Glomerular visceral epithelial cell (primary cell): ENCODE measurements around the gene FAM222A.

Source experiments
- DNase-seq: peaks from one replicate; pipeline ENCODE4 v3.0.0-alpha.2; 2016; ENCODE audit errors: extremely low spot score

The FAM222A gene

GRCh38 chr12:109797905-109798669 is 84.5 kb downstream of the FAM222A start:
- no peak for DNase-seq

DNA sequence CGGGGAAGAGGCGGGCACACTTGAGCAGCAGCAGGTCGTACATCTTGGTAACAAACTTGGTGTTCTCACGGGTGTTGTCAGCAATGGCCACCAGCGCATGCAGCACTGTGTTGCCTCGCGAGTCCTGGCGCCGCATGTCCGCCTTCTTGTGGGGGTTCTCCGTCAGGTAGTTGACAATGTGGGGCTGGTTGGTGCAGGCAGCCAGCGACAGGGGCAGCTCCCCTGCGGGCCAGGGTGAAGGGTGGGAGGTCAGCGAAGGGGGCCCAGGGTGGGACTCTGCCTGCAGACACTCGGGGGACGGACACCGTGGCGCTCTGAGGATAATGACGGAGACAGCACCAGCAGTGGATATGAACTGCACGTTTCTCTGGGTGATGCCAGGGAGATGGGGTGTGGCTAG is 85.1 kb downstream of the FAM222A start:
- DNase-seq = no peak

DNA sequence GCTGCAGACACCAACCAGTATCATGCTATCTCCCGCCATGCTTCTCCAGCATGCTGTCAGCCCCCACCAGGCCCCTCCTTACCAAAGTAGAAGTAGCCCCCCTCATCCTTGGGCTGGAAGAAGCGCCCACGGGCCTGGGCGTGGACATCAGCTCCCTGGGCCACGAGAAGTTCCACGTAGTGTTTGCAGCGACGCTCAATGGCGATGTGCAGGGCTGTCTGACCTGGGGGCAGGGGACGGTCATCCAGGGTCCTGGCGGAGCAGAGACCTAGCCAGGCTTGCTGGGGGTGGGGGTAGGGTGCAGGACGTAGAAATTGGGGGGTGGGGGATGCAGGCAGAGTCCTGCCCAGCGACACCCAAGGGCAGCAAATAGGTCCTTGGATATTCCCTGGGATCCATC is 86.9 kb downstream of the FAM222A start:
- DNase-seq = no peak

DNA sequence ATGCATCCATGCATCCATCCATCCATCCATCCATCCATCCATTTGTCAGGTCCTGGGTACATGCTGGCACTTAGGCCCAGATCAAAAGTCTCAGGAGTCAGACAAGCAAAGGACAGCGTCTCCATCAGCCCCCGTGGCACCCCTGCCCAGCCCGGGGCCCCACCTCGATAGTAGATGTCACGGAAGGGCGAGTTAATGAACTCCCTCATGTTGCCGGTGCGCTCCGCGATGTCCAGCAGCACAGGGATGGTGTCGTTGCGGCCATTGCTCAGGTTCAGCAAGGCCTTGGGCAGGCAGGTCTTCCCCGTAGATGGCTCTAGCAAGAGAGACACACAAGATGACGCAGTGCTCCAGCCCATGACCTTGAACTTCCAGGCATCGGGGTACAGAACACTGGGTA is 89.2 kb downstream of the FAM222A start:
- DNase-seq = no peak

DNA sequence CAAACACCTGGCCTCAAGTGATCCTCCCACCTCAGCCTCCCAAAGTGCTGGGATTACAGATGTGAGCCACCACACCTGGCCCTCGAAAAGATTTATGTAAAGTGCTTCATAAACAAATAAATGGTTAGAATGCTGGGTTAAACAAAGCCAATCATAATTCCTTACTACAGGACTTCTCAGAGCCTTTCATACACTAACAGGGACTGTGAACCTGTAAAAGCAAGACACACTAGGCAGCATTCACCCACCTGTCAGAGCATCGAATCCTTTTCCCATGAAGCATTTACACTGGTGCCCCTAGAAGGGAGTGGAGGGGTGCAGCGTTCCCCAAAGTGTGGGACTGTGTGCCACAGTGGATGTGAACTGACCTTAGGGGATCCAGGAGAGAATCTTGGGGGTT is 90.1 kb downstream of the FAM222A start:
- no peak for DNase-seq

GRCh38 chr12:109804820-109805761 is 91.5 kb downstream of the FAM222A start:
- peak; percentile 49 for DNase-seq

DNA sequence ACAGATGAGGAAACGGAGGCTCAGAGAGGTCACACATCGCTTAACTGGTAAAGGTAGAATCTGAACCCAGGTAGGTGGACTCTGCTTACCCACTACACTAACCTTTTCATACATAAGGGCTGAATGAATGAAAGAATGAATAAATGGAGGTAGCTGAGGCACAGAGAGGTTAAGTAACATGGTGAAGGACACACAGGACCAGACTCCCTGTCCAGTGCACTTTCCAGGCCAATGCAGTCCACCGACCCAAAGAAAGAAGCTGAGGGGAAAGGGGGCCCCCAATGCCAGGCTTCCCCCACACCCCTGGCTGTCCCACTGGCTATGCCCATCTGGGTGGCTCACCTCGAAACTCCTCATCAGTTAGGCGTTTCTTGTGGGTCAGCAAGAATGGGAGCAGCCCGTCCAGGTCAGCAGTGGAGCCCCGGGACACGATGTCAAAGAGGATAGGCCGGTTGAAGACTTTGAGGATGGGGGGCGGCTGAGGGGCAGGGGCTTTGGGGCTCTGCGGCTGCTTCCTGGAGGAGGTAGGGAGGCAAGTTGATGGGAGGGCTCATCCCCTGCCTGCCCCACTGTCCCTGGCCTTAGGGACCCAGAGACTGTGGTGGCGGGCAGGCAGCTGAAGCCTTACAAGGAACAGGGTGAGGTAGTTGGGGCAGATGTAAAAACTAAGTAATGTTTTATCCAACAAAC is 94.5 kb downstream of the FAM222A start:
- DNase-seq = no peak

GRCh38 chr12:109808876-109809646 is 95.4 kb downstream of the FAM222A start:
- DNase-seq = no peak

DNA sequence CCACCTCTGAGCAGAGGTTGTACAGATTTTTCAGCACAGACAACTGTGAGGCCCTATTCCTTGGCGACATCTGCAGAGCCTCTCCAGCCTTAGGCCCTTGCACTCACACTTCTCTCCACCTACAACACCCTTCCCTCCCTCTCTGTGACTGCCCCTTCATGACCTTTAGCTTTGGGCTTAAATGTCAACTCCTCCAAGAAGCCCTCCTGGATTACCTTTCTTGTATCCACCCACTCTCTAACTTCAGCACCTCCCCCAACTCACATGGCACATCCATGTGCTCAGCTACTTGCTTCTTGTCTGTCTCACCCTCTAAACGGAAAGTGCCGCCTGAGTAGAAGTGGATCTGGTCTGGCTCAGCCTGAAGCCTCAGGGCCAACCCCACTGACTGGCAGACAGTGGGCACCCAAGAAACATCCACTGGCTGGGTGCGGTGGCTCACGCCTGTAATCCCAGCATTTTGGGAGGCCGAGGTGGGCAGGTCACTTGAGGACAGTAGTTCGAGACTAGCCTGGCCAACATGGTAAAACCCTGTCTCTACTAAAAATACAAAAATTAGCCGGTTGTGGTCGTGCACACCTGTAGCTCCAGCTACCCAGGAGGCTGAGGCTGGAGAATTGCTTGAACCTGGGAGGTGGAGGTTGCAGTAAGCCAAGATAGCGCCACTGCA is 97.5 kb downstream of the FAM222A start:
- DNase-seq = no peak

DNA sequence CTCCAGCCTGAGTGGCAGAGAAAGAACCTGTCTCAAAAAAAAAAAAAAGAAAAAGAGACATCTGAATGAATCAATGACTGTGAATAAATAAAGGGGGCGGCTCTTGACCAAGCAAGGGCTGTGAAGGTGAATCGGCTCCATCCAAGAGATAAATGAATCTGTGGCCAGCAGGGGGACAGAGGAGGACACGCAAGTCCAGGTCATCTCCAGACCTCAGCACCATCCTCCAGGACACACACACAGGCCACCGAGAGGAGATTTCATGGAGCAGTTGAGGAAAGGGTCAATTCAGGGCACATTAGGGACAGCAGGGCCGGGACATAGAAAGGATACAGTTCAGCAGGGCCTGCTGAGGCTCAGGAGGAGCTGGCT is 98.0 kb downstream of the FAM222A start:
- no peak for DNase-seq

- DNase-seq = no peak
Observed at GRCh38 chr12:109813810-109814416, 100.3 kb downstream of the FAM222A start.

- no peak for DNase-seq
Observed at GRCh38 chr12:109814600-109815150, 101.0 kb downstream of the FAM222A start.

DNA sequence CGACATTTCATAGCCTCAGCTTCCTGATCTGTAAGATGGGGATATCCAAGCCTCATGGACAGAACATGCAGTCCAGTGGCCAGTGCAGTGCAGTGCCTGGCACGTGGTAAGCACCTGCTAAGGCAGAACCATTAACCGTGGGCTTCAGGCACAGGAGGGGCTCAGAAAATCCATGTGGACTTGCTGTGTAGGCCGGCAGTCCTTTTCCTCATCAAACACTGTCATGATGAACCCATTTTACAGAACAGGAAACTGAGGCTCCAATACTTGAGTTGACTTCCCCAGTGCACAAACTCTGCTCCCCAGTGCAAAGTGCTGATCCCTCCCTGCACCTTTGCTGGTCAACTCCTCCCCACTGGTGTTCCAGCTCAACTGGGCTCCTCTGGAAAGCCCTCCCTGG is 101.6 kb downstream of the FAM222A start:
- no peak for DNase-seq

DNA sequence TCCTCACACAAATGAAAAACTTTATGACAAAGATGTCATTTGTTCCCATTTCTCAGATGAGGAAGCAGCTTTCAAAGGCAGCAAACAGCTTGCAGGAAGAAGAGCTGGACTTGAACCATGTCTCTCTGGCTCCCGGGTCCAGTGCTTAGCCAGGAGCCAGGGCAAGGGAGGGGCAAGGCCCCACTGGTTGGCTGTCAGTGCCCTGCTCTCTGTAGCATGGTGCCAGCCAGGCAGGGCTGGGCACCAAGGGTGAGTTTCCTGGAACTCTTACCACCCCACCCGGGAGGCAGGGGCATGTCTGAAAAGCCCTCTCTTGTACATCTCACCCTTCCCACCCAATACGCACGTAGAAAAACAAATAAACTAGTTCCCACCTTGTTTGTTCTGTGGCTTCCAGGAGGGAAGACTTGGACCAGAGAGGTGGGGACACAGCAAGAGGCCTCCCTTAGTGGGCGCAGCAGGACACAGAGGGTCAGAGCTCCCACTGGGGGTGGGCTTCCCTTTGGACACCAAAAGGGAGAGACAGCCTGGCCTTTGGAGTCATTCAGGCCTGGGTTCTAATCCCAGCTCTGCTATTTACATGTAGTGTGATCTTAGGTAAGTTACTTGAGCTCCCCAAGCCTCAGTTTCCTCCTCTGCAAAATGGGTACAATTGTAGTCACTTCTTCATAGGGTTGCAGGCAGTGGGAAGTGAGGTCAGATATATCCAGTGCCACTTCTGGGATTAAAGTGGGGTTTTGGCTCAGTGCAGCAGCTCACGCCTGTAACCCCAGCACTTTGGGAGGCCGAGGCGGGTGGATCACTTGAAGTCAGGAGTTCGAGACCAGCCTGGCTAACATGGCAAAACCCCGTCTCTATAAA is 102.4 kb downstream of the FAM222A start:
- DNase-seq = no peak

DNA sequence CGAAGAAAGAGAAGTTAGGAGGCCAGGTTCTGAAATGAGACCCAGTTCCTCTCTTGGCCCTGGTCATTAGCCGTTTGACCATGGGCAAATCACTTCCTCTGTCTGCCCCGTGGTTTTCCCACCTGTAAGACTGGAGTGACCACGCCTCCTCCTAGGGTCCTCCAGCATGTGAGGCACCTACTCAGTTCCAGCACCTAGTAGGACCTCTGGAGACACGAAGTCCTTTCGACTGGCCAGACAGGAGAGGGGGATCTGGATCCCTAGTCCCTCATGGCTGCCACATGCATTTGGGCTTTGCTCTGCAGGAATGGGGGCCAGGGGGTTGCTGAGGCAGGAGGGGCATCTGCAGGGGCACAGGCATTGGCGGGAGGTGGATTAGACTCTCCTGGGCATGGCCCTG is 103.2 kb downstream of the FAM222A start:
- DNase-seq = no peak

DNA sequence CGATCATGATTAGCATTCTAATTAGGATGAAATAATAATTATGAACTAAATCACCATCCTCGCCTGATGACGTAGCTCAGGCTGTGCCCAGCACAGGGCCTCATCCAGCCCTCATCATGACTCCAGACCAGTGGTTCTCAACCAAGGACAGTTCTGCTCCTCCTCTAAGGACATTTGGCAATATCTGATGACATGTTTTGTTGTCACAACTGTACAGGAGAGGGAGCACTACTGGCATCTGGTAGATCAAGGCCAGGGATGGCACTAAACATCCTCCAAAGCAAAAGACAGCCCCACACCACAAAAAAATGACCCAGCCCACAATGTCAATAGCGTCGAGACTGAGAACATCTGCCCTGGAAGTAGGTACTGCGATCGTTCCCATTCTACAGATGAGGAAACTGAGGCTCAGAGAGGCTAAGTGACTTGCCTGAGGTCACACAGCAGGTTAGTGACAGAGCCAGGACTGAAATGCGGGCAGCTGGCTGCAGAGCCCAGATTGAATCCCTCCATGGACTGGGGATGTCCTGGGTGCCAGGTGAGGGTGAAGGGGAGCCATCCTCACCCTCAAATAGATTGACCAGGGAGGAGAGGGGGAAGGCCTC is 104.1 kb downstream of the FAM222A start:
- DNase-seq = no peak

DNA sequence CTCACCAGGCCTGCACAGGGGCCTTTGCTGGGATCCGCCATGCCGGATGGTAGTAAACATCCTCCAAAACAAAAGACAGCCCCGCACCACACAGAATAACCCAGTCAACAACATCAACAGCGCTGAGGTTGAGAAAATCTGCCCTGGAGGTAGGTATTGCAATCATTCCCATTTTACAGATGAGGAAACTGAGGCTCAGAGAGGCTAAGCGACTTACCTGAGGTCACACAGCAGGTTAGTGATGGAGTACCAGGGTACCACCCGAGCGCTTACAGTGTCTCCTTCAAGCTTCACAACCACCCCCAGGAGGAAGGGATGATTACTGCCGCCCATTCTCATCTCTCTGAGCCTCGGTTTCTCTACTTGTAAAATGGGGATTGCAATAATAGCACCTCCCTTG is 104.6 kb downstream of the FAM222A start:
- no peak for DNase-seq

DNA sequence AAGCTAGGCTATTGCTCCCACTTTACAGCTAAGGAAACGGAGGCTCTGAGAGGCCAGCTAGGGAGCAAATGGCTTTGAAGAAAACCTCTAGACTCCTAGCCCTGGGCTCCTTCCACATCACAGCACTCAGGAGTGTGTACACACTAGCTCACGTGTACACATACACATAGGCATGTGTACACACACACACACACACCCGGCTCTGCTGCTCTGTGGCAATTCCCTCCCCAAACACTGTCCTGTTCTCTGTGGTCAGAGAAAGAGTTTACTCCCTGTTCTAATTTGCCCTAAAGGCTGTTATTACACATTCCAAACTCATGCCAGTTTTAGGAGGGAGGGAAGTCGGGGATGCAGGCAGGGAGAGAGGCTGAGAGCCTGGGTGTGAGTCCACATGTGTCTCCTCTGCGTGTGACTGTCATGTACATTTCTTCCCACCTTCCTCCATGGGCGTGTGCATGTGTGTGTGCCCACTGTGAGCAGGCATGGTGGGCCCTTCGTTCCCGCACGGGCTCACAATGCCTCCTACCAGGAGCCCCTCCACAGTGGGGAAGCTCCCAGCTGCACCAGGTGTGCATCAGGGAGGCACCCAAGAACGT is 105.4 kb downstream of the FAM222A start:
- no peak for DNase-seq
